WTC11 (cell line): ENCODE data around the gene DAB1.

ENCODE experiments used
- IRF2 ChIP-seq: sonication (generic); formaldehyde crosslinking; IDR thresholded peaks from 2 replicates; pipeline ENCODE4 v1.8.0; 2022; ENCODE audit warnings: low read depth, missing genetic modification reagents, borderline replicate concordance
- SP1 ChIP-seq: sonication (generic); formaldehyde crosslinking; conservative IDR thresholded peaks from 2 replicates; pipeline ENCODE4 v1.8.1; 2022; ENCODE audit warnings: missing genetic modification reagents
- ZNF263 ChIP-seq: sonication (generic); formaldehyde crosslinking; IDR thresholded peaks from 2 replicates; pipeline ENCODE4 v1.8.1; 2022; ENCODE audit warnings: low read depth, mild to moderate bottlenecking, moderate library complexity, missing genetic modification reagents
- TF ChIP-seq, protein P1 (sequence below): sonication (generic); formaldehyde crosslinking; IDR thresholded peaks from 2 replicates; pipeline ENCODE4 v1.8.0; 2022; ENCODE audit warnings: mild to moderate bottlenecking, missing genetic modification reagents
- TF ChIP-seq, protein P2 (sequence below): fragments of 200-600 bp; IDR thresholded peaks from 2 replicates; pipeline ENCODE4 v1.8.0; 2022; ENCODE audit warnings: antibody characterized with exemption
- TF ChIP-seq, protein P3 (sequence below): sonication (generic); formaldehyde crosslinking; IDR thresholded peaks from 2 replicates; pipeline ENCODE4 v1.8.0; 2022; ENCODE audit warnings: mild to moderate bottlenecking, missing genetic modification reagents
- TF ChIP-seq, protein P4 (sequence below): sonication (generic); formaldehyde crosslinking; conservative IDR thresholded peaks from 2 replicates; pipeline ENCODE4 v1.8.1; 2022; ENCODE audit warnings: mild to moderate bottlenecking, missing genetic modification reagents
- TF ChIP-seq, protein P5 (sequence below): sonication (generic); formaldehyde crosslinking; IDR thresholded peaks from 2 replicates; pipeline ENCODE4 v1.8.1; 2023; ENCODE audit warnings: mild to moderate bottlenecking, missing genetic modification reagents, moderate library complexity
- TF ChIP-seq, protein P6 (sequence below): sonication (generic); formaldehyde crosslinking; IDR thresholded peaks from 2 replicates; pipeline ENCODE4 v1.8.1; 2022; ENCODE audit warnings: low read depth, mild to moderate bottlenecking, moderate library complexity, missing genetic modification reagents, borderline replicate concordance

DNA sequence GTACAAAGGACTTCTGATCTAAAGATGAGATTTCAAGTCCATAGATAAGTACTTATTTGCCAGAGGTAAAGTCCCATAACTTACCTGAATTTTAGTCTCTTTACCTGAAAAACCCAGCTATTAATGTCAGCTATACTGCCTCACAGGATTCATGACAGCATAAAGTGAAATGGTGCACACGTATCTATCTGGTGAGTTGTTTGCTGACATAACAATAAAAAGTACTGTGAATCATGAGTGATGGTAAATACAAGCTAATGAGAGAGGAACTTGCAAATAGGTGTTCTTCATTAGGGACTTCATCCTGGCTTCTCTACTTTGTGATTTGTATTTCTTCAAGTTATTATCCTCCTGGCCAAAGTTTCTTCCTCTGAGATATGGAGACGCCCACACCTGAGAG is 233.0 kb downstream of the DAB1 start:
- TF ChIP-seq, protein P1, sequence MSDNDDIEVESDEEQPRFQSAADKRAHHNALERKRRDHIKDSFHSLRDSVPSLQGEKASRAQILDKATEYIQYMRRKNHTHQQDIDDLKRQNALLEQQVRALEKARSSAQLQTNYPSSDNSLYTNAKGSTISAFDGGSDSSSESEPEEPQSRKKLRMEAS (CRISPR knock-in tag), result no peak
- TF ChIP-seq, protein P2, sequence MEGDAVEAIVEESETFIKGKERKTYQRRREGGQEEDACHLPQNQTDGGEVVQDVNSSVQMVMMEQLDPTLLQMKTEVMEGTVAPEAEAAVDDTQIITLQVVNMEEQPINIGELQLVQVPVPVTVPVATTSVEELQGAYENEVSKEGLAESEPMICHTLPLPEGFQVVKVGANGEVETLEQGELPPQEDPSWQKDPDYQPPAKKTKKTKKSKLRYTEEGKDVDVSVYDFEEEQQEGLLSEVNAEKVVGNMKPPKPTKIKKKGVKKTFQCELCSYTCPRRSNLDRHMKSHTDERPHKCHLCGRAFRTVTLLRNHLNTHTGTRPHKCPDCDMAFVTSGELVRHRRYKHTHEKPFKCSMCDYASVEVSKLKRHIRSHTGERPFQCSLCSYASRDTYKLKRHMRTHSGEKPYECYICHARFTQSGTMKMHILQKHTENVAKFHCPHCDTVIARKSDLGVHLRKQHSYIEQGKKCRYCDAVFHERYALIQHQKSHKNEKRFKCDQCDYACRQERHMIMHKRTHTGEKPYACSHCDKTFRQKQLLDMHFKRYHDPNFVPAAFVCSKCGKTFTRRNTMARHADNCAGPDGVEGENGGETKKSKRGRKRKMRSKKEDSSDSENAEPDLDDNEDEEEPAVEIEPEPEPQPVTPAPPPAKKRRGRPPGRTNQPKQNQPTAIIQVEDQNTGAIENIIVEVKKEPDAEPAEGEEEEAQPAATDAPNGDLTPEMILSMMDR, result no peak
- TF ChIP-seq, protein P3, sequence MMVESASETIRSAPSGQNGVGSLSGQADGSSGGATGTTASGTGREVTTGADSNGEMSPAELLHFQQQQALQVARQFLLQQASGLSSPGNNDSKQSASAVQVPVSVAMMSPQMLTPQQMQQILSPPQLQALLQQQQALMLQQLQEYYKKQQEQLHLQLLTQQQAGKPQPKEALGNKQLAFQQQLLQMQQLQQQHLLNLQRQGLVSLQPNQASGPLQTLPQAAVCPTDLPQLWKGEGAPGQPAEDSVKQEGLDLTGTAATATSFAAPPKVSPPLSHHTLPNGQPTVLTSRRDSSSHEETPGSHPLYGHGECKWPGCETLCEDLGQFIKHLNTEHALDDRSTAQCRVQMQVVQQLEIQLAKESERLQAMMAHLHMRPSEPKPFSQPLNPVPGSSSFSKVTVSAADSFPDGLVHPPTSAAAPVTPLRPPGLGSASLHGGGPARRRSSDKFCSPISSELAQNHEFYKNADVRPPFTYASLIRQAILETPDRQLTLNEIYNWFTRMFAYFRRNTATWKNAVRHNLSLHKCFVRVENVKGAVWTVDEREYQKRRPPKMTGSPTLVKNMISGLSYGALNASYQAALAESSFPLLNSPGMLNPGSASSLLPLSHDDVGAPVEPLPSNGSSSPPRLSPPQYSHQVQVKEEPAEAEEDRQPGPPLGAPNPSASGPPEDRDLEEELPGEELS, result no peak
- no peak for TF ChIP-seq ZNF263 (CRISPR knock-in tag)
- TF ChIP-seq, protein P4, sequence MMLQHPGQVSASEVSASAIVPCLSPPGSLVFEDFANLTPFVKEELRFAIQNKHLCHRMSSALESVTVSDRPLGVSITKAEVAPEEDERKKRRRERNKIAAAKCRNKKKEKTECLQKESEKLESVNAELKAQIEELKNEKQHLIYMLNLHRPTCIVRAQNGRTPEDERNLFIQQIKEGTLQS (CRISPR knock-in tag), result no peak
- TF ChIP-seq IRF2, result no peak
- TF ChIP-seq, protein P5, sequence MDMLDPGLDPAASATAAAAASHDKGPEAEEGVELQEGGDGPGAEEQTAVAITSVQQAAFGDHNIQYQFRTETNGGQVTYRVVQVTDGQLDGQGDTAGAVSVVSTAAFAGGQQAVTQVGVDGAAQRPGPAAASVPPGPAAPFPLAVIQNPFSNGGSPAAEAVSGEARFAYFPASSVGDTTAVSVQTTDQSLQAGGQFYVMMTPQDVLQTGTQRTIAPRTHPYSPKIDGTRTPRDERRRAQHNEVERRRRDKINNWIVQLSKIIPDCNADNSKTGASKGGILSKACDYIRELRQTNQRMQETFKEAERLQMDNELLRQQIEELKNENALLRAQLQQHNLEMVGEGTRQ (CRISPR knock-in tag), result no peak
- TF ChIP-seq, protein P6, sequence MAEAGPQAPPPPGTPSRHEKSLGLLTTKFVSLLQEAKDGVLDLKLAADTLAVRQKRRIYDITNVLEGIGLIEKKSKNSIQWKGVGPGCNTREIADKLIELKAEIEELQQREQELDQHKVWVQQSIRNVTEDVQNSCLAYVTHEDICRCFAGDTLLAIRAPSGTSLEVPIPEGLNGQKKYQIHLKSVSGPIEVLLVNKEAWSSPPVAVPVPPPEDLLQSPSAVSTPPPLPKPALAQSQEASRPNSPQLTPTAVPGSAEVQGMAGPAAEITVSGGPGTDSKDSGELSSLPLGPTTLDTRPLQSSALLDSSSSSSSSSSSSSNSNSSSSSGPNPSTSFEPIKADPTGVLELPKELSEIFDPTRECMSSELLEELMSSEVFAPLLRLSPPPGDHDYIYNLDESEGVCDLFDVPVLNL (CRISPR knock-in tag), result no peak
- no peak for TF ChIP-seq SP1 (CRISPR knock-in tag)
